Hepatocyte (in vitro differentiated cells): ENCODE measurements around the gene BCL2.

Source experiments
- EZH2 ChIP-seq: fragments of 200-600 bp; sonication (generic); IDR thresholded peaks from 2 replicates; pipeline ENCODE4 v1.6.1; 2016; ENCODE audit warnings: antibody characterized with exemption, mild to moderate bottlenecking, borderline replicate concordance
- TF ChIP-seq, protein P1 (sequence below): fragments of 200-600 bp; sonication (generic); IDR thresholded peaks from 2 replicates; pipeline ENCODE4 v1.5.1; 2016; ENCODE audit warnings: antibody characterized with exemption, mild to moderate bottlenecking; ENCODE audit not compliant: poor library complexity

GRCh38 chr18:63342206-63342605 lies 22.6 kb upstream of the BCL2 start:
- TF ChIP-seq, protein P1, sequence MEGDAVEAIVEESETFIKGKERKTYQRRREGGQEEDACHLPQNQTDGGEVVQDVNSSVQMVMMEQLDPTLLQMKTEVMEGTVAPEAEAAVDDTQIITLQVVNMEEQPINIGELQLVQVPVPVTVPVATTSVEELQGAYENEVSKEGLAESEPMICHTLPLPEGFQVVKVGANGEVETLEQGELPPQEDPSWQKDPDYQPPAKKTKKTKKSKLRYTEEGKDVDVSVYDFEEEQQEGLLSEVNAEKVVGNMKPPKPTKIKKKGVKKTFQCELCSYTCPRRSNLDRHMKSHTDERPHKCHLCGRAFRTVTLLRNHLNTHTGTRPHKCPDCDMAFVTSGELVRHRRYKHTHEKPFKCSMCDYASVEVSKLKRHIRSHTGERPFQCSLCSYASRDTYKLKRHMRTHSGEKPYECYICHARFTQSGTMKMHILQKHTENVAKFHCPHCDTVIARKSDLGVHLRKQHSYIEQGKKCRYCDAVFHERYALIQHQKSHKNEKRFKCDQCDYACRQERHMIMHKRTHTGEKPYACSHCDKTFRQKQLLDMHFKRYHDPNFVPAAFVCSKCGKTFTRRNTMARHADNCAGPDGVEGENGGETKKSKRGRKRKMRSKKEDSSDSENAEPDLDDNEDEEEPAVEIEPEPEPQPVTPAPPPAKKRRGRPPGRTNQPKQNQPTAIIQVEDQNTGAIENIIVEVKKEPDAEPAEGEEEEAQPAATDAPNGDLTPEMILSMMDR = peak; percentile 60
- TF ChIP-seq EZH2 = no peak
